OCI-LY3 (cell line): ENCODE measurements around the gene ACOT9.

Experiments
- H2AFZ ChIP-seq: fragments of 200-600, 300-600 bp; shearing (Covaris generic); 2 replicates; pipeline ENCODE4 v1.6.0; 2014; ENCODE audit warnings: antibody characterized with exemption, low read depth, low read length
- H3K27ac ChIP-seq: fragments of 200-600, 300-600 bp; sonication (generic); 2 replicates; pipeline ENCODE4 v1.5.1; 2014; ENCODE audit warnings: mild to moderate bottlenecking, low read length, moderate library complexity, mixed read lengths
- H3K27me3 ChIP-seq: fragments of 200-600, 300-600 bp; sonication (generic); 2 replicates; pipeline ENCODE4 v1.6.1; 2014; ENCODE audit warnings: low read depth, low read length, mixed read lengths
- H3K36me3 ChIP-seq: fragments of 200-600, 300-600 bp; sonication (generic); replicated peaks from 2 replicates; pipeline ENCODE3; 2014; ENCODE audit warnings: low read depth, low read length, mixed read lengths
- H3K4me1 ChIP-seq: fragments of 300-600, 200-600 bp; sonication (generic); 2 replicates; pipeline ENCODE4 v1.6.1; 2014; ENCODE audit warnings: low read length, mixed read lengths
- H3K4me2 ChIP-seq: fragments of 200-600, 300-600 bp; sonication (generic); 2 replicates; pipeline ENCODE4 v1.6.1; 2014; ENCODE audit warnings: low read length, mixed read lengths
- H3K4me3 ChIP-seq: fragments of 300-600, 200-600 bp; sonication (generic); 2 replicates; pipeline ENCODE4 v1.5.1; 2014; ENCODE audit warnings: antibody characterized with exemption, mild to moderate bottlenecking, low read length, moderate library complexity
- H3K79me2 ChIP-seq: fragments of 300-600, 200-600 bp; shearing (Covaris generic); 2 replicates; pipeline ENCODE4 v1.6.1; 2014; ENCODE audit warnings: mild to moderate bottlenecking, low read length, mixed read lengths
- H3K9ac ChIP-seq: fragments of 300-600, 200-600 bp; shearing (Covaris generic); 2 replicates; pipeline ENCODE4 v1.6.0; 2014; ENCODE audit warnings: mild to moderate bottlenecking, low read length, moderate library complexity
- H3K9me3 ChIP-seq: fragments of 200-600, 300-600 bp; shearing (Covaris generic); 2 replicates; pipeline ENCODE4 v1.6.1; 2014; ENCODE audit warnings: low read length, mixed read lengths; ENCODE audit not compliant: insufficient read depth
- H4K20me1 ChIP-seq: fragments of 200-600, 300-600 bp; sonication (generic); 2 replicates; pipeline ENCODE4 v1.6.1; 2016; ENCODE audit warnings: low read length, mixed read lengths; ENCODE audit not compliant: insufficient read depth
- CTCF ChIP-seq: fragments of 200-600, 300-600 bp; sonication (generic); IDR thresholded peaks from 2 replicates; pipeline ENCODE4 v1.5.1; 2014; ENCODE audit warnings: antibody characterized with exemption, low read length, low read depth
- EZH2phosphoT487 ChIP-seq: fragments of 200-600 bp; shearing (Covaris generic); IDR thresholded peaks from 2 replicates; pipeline ENCODE4 v1.6.1; 2018; ENCODE audit warnings: antibody characterized with exemption, mixed run types, low read depth

Gene ACOT9

GRCh38 chrX:23656091-23656490 lies 87.0 kb downstream of the ACOT9 start:
- H2AFZ ChIP-seq = no peak overlapping the region
- H3K9me3 ChIP-seq = no peaks in the 10 kb centered on the region
- H3K9ac ChIP-seq = no peak overlapping the region
- no peak overlapping the region for H3K27ac ChIP-seq
- TF ChIP-seq CTCF (no peak), EZH2phosphoT487 (no peak)
- no peaks in the 10 kb centered on the region for H4K20me1 ChIP-seq
- no peak overlapping the region for H3K4me2 ChIP-seq
- H3K4me1 ChIP-seq = peaks cover 21% of the 10 kb centered on the region
- H3K36me3 ChIP-seq = no peaks in the 10 kb centered on the region
- no peaks in the 10 kb centered on the region for H3K79me2 ChIP-seq
- H3K4me3 ChIP-seq = no peak overlapping the region
- no peaks in the 10 kb centered on the region for H3K27me3 ChIP-seq
